A673 (cell line): ENCODE data around the gene MAP3K3.

Experiments used
- EZH2 ChIP-seq: fragments of 200-600 bp; sonication (generic); IDR thresholded peaks from 2 replicates; pipeline ENCODE4 v1.6.1; 2017; ENCODE audit warnings: borderline replicate concordance, low read depth, mild to moderate bottlenecking, mixed read lengths, antibody characterized with exemption, low read length; ENCODE audit not compliant: poor library complexity, severe bottlenecking
- TF ChIP-seq, protein P1 (sequence below): fragments of 300-800, 200-600 bp; sonication (generic); conservative IDR thresholded peaks from 2 replicates; pipeline ENCODE4 v1.5.1; 2017; ENCODE audit warnings: low read depth, mild to moderate bottlenecking, antibody characterized with exemption, low read length, moderate library complexity, mixed read lengths

GRCh38 chr17:63685041-63685440 is 62.8 kb downstream of the MAP3K3 start:
- TF ChIP-seq, protein P1, sequence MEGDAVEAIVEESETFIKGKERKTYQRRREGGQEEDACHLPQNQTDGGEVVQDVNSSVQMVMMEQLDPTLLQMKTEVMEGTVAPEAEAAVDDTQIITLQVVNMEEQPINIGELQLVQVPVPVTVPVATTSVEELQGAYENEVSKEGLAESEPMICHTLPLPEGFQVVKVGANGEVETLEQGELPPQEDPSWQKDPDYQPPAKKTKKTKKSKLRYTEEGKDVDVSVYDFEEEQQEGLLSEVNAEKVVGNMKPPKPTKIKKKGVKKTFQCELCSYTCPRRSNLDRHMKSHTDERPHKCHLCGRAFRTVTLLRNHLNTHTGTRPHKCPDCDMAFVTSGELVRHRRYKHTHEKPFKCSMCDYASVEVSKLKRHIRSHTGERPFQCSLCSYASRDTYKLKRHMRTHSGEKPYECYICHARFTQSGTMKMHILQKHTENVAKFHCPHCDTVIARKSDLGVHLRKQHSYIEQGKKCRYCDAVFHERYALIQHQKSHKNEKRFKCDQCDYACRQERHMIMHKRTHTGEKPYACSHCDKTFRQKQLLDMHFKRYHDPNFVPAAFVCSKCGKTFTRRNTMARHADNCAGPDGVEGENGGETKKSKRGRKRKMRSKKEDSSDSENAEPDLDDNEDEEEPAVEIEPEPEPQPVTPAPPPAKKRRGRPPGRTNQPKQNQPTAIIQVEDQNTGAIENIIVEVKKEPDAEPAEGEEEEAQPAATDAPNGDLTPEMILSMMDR, result no peak
- no peak for TF ChIP-seq EZH2
